WTC11 (cell line): ENCODE data around the gene ZNF358. TPM values are rescaled to one million over a fixed set of nuclear protein-coding genes. Genes with fewer than 3 reads are reported as not detected.

Source experiments
- ATAC-seq: fragments of 200-7000 bp; cut with Tn5 transposase; 2 replicates; pipeline ENCODE4 v1.10.0; 2021; ENCODE audit warnings: mild to moderate bottlenecking, moderate library complexity
- CTCF ChIA-PET: fragments of 300-600 bp; sonication (Branson Sonifier 250); formaldehyde crosslinking; loops from one replicate; lab custom pipeline; 2021; ENCODE audit warnings: antibody characterized with exemption; lab: Charles Lee
- POLR2A ChIA-PET: fragments of 350-600 bp; sonication (Branson Sonifier 250); formaldehyde crosslinking; loops from one replicate; lab custom pipeline; 2021; ENCODE audit warnings: antibody characterized with exemption; lab: Charles Lee
- DNase-seq: peaks from one replicate; pipeline ENCODE4 v3.0.0; 2021; ENCODE audit warnings: low spot score
- H3K27ac Mint-ChIP-seq: 2 replicates; pipeline ENCODE4 v1.8.0; 2021; ENCODE audit warnings: mixed read lengths
- H3K27me3 Mint-ChIP-seq: 2 replicates; pipeline ENCODE4 v1.8.0; 2021; ENCODE audit warnings: low read depth, mild to moderate bottlenecking, moderate library complexity, mixed read lengths
- H3K36me3 Mint-ChIP-seq: 2 replicates; pipeline ENCODE4 v1.8.0; 2021; ENCODE audit warnings: mixed read lengths
- H3K4me1 Mint-ChIP-seq: 2 replicates; pipeline ENCODE4 v1.8.0; 2022; ENCODE audit warnings: mixed read lengths
- H3K4me3 Mint-ChIP-seq: 2 replicates; pipeline ENCODE4 v1.8.0; 2021; ENCODE audit warnings: mild to moderate bottlenecking, moderate library complexity, mixed read lengths
- H3K9me3 Mint-ChIP-seq: 2 replicates; pipeline ENCODE4 v1.8.0; 2021; ENCODE audit warnings: mixed read lengths
- CREB1 ChIP-seq: sonication (generic); formaldehyde crosslinking; IDR thresholded peaks from 2 replicates; pipeline ENCODE4 v1.8.0; 2023; ENCODE audit warnings: mild to moderate bottlenecking, missing genetic modification reagents
- EMX1 ChIP-seq: fragments of 250-450 bp; sonication (Bioruptor Pico); IDR thresholded peaks from 2 replicates; pipeline ENCODE4 v1.8.0; 2021; ENCODE audit warnings: mild to moderate bottlenecking
- IRF2 ChIP-seq: sonication (generic); formaldehyde crosslinking; IDR thresholded peaks from 2 replicates; pipeline ENCODE4 v1.8.0; 2022; ENCODE audit warnings: low read depth, missing genetic modification reagents, borderline replicate concordance
- JAZF1 ChIP-seq: fragments of 250-450 bp; sonication (Bioruptor Pico); IDR thresholded peaks from 2 replicates; pipeline ENCODE4 v1.9.0; 2021; ENCODE audit warnings: moderate library complexity, mild to moderate bottlenecking, inconsistent platforms
- MXD4 ChIP-seq: fragments of 250-450 bp; sonication (Bioruptor Pico); IDR thresholded peaks from 2 replicates; pipeline ENCODE4 v1.8.0; 2021; ENCODE audit warnings: mild to moderate bottlenecking, moderate library complexity, borderline replicate concordance
- MYBL2 ChIP-seq: sonication (generic); formaldehyde crosslinking; IDR thresholded peaks from 2 replicates; pipeline ENCODE4 v1.8.1; 2023; ENCODE audit warnings: mild to moderate bottlenecking, moderate library complexity, missing genetic modification reagents
- RELA ChIP-seq: sonication (generic); formaldehyde crosslinking; IDR thresholded peaks from 2 replicates; pipeline ENCODE4 v1.8.1; 2022; ENCODE audit warnings: missing genetic modification reagents, mild to moderate bottlenecking, borderline replicate concordance
- TEAD1 ChIP-seq: sonication (generic); formaldehyde crosslinking; IDR thresholded peaks from 2 replicates; pipeline ENCODE4 v1.8.0; 2022; ENCODE audit warnings: mild to moderate bottlenecking, missing genetic modification reagents
- total RNA-seq: library from RNA; stranded (reverse); gene quantifications from 3 replicates; pipeline ENCODE4 v1.2.3, GENCODE V29; 2021
- TF ChIP-seq, protein P1 (sequence below): fragments of 250-450 bp; sonication (Bioruptor Pico); IDR thresholded peaks from 2 replicates; pipeline ENCODE4 v1.9.0; 2021; ENCODE audit warnings: moderate library complexity, mild to moderate bottlenecking, inconsistent platforms, borderline replicate concordance
- TF ChIP-seq, protein P2 (sequence below): fragments of 200-600 bp; IDR thresholded peaks from 2 replicates; pipeline ENCODE4 v1.8.0; 2022; ENCODE audit warnings: antibody characterized with exemption
- TF ChIP-seq, protein P3 (sequence below): sonication (generic); formaldehyde crosslinking; conservative IDR thresholded peaks from 2 replicates; pipeline ENCODE4 v1.8.1; 2023; ENCODE audit warnings: mild to moderate bottlenecking, low read depth, missing genetic modification reagents, moderate library complexity
- TF ChIP-seq, protein P4 (sequence below): sonication (generic); formaldehyde crosslinking; IDR thresholded peaks from 2 replicates; pipeline ENCODE4 v1.8.1; 2022; ENCODE audit warnings: mild to moderate bottlenecking, moderate library complexity, missing genetic modification reagents
- TF ChIP-seq, protein P5 (sequence below): sonication (generic); formaldehyde crosslinking; IDR thresholded peaks from 2 replicates; pipeline ENCODE4 v1.8.1; 2023; ENCODE audit warnings: mild to moderate bottlenecking, missing genetic modification reagents, borderline replicate concordance
- TF ChIP-seq, protein P6 (sequence below): fragments of 250-450 bp; sonication (Bioruptor Pico); IDR thresholded peaks from 2 replicates; pipeline ENCODE4 v1.9.0; 2021; ENCODE audit warnings: mild to moderate bottlenecking
- TF ChIP-seq, protein P7 (sequence below): sonication (generic); formaldehyde crosslinking; IDR thresholded peaks from 2 replicates; pipeline ENCODE4 v1.8.1; 2022; ENCODE audit warnings: mild to moderate bottlenecking, missing genetic modification reagents, moderate library complexity, borderline replicate concordance
- TF ChIP-seq, protein P8 (sequence below): sonication (generic); formaldehyde crosslinking; IDR thresholded peaks from 2 replicates; pipeline ENCODE4 v1.8.0; 2023; ENCODE audit warnings: mild to moderate bottlenecking, missing genetic modification reagents

ZNF358 gene
- total RNA-seq, 1 experiment from 2014 or later: 37.5 TPM

DNA sequence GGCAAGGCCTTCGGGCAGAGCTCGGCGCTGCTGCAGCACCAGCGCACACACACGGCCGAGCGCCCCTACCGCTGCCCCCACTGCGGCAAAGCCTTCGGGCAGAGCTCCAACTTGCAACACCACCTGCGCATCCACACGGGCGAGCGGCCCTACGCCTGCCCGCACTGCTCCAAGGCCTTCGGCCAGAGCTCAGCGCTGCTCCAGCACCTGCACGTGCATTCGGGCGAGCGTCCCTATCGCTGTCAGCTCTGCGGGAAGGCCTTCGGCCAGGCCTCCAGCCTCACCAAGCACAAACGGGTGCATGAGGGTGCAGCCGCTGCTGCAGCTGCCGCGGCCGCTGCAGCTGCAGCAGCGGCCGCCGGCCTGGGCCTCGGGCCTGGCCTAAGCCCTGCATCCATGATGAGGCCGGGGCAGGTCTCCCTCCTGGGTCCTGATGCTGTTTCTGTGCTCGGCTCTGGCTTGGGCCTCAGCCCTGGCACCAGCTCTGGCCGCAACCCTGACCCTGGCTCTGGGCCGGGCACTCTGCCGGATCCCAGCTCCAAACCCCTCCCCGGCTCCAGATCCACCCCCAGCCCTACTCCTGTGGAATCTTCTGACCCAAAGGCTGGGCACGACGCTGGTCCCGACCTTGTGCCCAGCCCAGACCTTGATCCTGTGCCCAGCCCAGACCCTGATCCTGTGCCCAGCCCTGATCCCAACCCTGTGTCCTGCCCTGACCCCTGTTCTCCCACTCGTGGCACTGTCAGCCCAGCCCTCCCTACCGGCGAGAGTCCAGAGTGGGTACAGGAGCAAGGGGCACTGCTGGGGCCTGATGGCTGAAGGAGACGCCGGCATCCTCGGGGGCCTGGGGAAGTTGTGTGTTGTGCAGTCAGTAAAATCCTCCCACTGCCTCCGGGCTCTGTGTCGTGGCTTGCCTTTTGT, 4.5 kb downstream of the ZNF358 start:
- DNase-seq (no peak), ATAC-seq (no peak)
- Mint-ChIP-seq H3K27ac (no peak overlapping the region), H3K36me3 (no peaks in the 10 kb centered on the region), H3K4me1 (peaks cover 19% of the 10 kb centered on the region)
- CTCF ChIA-PET: interaction anchor here (0.6 to 1.5 kb wide), 3 partner anchors 14 to 160 kb away, joined by 3 to 4 read pairs (median 3); partner anchors contain the start of gene TRAPPC5
- POLR2A ChIA-PET: interaction anchor here (2.0 kb wide), 1 partner anchor 15 kb away, joined by 16 read pairs; the partner anchor contains the start of gene PNPLA6
- TF ChIP-seq, protein P1, sequence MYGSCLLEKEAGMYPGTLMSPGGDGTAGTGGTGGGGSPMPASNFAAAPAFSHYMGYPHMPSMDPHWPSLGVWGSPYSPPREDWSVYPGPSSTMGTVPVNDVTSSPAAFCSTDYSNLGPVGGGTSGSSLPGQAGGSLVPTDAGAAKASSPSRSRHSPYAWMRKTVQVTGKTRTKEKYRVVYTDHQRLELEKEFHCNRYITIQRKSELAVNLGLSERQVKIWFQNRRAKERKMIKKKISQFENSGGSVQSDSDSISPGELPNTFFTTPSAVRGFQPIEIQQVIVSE (CRISPR knock-in tag): no peak
- TF ChIP-seq, protein P2, sequence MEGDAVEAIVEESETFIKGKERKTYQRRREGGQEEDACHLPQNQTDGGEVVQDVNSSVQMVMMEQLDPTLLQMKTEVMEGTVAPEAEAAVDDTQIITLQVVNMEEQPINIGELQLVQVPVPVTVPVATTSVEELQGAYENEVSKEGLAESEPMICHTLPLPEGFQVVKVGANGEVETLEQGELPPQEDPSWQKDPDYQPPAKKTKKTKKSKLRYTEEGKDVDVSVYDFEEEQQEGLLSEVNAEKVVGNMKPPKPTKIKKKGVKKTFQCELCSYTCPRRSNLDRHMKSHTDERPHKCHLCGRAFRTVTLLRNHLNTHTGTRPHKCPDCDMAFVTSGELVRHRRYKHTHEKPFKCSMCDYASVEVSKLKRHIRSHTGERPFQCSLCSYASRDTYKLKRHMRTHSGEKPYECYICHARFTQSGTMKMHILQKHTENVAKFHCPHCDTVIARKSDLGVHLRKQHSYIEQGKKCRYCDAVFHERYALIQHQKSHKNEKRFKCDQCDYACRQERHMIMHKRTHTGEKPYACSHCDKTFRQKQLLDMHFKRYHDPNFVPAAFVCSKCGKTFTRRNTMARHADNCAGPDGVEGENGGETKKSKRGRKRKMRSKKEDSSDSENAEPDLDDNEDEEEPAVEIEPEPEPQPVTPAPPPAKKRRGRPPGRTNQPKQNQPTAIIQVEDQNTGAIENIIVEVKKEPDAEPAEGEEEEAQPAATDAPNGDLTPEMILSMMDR: no peak
- TF ChIP-seq, protein P3, sequence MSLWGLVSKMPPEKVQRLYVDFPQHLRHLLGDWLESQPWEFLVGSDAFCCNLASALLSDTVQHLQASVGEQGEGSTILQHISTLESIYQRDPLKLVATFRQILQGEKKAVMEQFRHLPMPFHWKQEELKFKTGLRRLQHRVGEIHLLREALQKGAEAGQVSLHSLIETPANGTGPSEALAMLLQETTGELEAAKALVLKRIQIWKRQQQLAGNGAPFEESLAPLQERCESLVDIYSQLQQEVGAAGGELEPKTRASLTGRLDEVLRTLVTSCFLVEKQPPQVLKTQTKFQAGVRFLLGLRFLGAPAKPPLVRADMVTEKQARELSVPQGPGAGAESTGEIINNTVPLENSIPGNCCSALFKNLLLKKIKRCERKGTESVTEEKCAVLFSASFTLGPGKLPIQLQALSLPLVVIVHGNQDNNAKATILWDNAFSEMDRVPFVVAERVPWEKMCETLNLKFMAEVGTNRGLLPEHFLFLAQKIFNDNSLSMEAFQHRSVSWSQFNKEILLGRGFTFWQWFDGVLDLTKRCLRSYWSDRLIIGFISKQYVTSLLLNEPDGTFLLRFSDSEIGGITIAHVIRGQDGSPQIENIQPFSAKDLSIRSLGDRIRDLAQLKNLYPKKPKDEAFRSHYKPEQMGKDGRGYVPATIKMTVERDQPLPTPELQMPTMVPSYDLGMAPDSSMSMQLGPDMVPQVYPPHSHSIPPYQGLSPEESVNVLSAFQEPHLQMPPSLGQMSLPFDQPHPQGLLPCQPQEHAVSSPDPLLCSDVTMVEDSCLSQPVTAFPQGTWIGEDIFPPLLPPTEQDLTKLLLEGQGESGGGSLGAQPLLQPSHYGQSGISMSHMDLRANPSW: no peak
- TF ChIP-seq RELA (CRISPR knock-in tag) (no peak), EMX1 (CRISPR knock-in tag) (no peak), IRF2 (no peak), TEAD1 (no peak), JAZF1 (CRISPR knock-in tag) (no peak), CREB1 (CRISPR knock-in tag) (no peak), MYBL2 (CRISPR knock-in tag) (no peak), MXD4 (no peak)
- TF ChIP-seq, protein P4, sequence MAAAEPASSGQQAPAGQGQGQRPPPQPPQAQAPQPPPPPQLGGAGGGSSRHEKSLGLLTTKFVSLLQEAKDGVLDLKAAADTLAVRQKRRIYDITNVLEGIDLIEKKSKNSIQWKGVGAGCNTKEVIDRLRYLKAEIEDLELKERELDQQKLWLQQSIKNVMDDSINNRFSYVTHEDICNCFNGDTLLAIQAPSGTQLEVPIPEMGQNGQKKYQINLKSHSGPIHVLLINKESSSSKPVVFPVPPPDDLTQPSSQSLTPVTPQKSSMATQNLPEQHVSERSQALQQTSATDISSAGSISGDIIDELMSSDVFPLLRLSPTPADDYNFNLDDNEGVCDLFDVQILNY (CRISPR knock-in tag): no peak
- TF ChIP-seq, protein P5, sequence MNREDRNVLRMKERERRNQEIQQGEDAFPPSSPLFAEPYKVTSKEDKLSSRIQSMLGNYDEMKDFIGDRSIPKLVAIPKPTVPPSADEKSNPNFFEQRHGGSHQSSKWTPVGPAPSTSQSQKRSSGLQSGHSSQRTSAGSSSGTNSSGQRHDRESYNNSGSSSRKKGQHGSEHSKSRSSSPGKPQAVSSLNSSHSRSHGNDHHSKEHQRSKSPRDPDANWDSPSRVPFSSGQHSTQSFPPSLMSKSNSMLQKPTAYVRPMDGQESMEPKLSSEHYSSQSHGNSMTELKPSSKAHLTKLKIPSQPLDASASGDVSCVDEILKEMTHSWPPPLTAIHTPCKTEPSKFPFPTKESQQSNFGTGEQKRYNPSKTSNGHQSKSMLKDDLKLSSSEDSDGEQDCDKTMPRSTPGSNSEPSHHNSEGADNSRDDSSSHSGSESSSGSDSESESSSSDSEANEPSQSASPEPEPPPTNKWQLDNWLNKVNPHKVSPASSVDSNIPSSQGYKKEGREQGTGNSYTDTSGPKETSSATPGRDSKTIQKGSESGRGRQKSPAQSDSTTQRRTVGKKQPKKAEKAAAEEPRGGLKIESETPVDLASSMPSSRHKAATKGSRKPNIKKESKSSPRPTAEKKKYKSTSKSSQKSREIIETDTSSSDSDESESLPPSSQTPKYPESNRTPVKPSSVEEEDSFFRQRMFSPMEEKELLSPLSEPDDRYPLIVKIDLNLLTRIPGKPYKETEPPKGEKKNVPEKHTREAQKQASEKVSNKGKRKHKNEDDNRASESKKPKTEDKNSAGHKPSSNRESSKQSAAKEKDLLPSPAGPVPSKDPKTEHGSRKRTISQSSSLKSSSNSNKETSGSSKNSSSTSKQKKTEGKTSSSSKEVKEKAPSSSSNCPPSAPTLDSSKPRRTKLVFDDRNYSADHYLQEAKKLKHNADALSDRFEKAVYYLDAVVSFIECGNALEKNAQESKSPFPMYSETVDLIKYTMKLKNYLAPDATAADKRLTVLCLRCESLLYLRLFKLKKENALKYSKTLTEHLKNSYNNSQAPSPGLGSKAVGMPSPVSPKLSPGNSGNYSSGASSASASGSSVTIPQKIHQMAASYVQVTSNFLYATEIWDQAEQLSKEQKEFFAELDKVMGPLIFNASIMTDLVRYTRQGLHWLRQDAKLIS: no peak
- TF ChIP-seq, protein P6, sequence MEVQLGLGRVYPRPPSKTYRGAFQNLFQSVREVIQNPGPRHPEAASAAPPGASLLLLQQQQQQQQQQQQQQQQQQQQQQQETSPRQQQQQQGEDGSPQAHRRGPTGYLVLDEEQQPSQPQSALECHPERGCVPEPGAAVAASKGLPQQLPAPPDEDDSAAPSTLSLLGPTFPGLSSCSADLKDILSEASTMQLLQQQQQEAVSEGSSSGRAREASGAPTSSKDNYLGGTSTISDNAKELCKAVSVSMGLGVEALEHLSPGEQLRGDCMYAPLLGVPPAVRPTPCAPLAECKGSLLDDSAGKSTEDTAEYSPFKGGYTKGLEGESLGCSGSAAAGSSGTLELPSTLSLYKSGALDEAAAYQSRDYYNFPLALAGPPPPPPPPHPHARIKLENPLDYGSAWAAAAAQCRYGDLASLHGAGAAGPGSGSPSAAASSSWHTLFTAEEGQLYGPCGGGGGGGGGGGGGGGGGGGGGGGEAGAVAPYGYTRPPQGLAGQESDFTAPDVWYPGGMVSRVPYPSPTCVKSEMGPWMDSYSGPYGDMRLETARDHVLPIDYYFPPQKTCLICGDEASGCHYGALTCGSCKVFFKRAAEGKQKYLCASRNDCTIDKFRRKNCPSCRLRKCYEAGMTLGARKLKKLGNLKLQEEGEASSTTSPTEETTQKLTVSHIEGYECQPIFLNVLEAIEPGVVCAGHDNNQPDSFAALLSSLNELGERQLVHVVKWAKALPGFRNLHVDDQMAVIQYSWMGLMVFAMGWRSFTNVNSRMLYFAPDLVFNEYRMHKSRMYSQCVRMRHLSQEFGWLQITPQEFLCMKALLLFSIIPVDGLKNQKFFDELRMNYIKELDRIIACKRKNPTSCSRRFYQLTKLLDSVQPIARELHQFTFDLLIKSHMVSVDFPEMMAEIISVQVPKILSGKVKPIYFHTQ (CRISPR knock-in tag): no peak
- TF ChIP-seq, protein P7, sequence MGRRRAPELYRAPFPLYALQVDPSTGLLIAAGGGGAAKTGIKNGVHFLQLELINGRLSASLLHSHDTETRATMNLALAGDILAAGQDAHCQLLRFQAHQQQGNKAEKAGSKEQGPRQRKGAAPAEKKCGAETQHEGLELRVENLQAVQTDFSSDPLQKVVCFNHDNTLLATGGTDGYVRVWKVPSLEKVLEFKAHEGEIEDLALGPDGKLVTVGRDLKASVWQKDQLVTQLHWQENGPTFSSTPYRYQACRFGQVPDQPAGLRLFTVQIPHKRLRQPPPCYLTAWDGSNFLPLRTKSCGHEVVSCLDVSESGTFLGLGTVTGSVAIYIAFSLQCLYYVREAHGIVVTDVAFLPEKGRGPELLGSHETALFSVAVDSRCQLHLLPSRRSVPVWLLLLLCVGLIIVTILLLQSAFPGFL (CRISPR knock-in tag): no peak
- TF ChIP-seq, protein P8, sequence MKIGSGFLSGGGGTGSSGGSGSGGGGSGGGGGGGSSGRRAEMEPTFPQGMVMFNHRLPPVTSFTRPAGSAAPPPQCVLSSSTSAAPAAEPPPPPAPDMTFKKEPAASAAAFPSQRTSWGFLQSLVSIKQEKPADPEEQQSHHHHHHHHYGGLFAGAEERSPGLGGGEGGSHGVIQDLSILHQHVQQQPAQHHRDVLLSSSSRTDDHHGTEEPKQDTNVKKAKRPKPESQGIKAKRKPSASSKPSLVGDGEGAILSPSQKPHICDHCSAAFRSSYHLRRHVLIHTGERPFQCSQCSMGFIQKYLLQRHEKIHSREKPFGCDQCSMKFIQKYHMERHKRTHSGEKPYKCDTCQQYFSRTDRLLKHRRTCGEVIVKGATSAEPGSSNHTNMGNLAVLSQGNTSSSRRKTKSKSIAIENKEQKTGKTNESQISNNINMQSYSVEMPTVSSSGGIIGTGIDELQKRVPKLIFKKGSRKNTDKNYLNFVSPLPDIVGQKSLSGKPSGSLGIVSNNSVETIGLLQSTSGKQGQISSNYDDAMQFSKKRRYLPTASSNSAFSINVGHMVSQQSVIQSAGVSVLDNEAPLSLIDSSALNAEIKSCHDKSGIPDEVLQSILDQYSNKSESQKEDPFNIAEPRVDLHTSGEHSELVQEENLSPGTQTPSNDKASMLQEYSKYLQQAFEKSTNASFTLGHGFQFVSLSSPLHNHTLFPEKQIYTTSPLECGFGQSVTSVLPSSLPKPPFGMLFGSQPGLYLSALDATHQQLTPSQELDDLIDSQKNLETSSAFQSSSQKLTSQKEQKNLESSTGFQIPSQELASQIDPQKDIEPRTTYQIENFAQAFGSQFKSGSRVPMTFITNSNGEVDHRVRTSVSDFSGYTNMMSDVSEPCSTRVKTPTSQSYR (CRISPR knock-in tag): no peak
- TF ChIP-seq, all 79 proteins: peak for 0
- Mint-ChIP-seq H3K9me3 (no peaks in the 10 kb centered on the region), H3K4me3 (no peak overlapping the region), H3K27me3 (no peaks in the 10 kb centered on the region; the same call in 1 of the 2 replicates)
